Duodenal mucosa (tissue), 2 donors: Measurements from ENCODE around the gene OTP.
A peak's percentile ranks its signal among the peaks of the same experiment; 100 is the strongest.
"Not testable (repeated sequence)": the region's sequence is repeated elsewhere in the genome, so short reads cannot be mapped to it uniquely, and the experiment has no call there.

Experiments
- H3K27ac ChIP-seq: one replicate; pipeline ENCODE4 v1.7.0; 2013; ENCODE audit warnings: low read depth, low read length
- H3K27me3 ChIP-seq, 2 donors: one replicate each; pipeline ENCODE4 v1.7.0; 2013; ENCODE audit warnings: low read length in 2 of 2, control low read depth in 1 of 2; ENCODE audit not compliant: insufficient read depth in 2 of 2, control insufficient read depth in 1 of 2
- H3K36me3 ChIP-seq, 2 donors: one replicate each; pipeline ENCODE4 v1.7.0; 2013; ENCODE audit warnings: low read length in 2 of 2, control low read depth in 1 of 2; ENCODE audit not compliant: insufficient read depth in 2 of 2, control insufficient read depth in 1 of 2
- H3K4me1 ChIP-seq, 2 donors: one replicate each; pipeline ENCODE4 v1.7.0; 2013; ENCODE audit warnings: low read length in 2 of 2, control low read depth in 1 of 2; ENCODE audit not compliant: insufficient read depth in 2 of 2, control insufficient read depth in 1 of 2
- H3K4me3 ChIP-seq, 2 donors: one replicate each; pipeline ENCODE4 v1.7.0; 2013; ENCODE audit warnings: low read length in 2 of 2, low read depth in 1 of 2
- H3K9ac ChIP-seq, 2 donors: one replicate each; pipeline ENCODE4 v1.7.0; 2013; ENCODE audit warnings: low read length in 2 of 2, low read depth in 1 of 2
- H3K9me3 ChIP-seq, 2 donors: one replicate each; pipeline ENCODE4 v1.7.0; 2013; ENCODE audit warnings: low read length in 2 of 2, control low read depth in 1 of 2; ENCODE audit not compliant: control insufficient read depth in 1 of 2

OTP gene

DNA sequence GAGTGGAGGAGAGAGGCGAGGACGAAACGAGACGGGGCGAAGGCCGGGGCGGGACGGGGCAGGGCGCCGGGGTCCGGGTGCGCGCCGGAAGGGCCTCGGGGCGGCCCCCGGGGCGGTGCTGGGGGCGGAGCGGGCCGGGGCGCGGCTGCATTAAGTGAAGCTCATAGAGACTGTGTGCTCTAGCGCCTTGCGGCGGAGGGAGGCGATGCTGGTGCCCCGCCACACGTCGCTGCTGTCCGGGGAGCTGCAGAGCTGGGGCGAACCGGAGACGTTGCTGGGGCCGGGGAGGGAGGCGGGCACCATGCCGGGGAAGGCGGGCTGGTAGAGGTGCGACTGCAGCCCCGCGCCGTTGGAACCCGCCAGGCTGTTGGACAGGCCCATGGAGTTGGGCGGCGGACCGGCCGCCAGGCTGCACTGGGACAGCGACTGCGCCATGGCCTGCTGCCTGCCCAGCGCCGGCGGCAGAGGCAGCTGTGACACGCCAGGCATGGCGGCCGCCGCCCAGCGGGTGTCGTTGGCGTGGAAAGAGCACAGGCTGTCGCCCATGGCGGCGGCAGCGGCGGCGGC lies 8.3 kb downstream of the OTP start:
- H3K36me3 ChIP-seq, result no peaks in the 10 kb centered on the region
- no peak overlapping the region for H3K9ac ChIP-seq
- peak overlapping the region; percentile 67 to 70 for H3K4me3 ChIP-seq
- no peaks in the 10 kb centered on the region for H3K9me3 ChIP-seq
- H3K27me3 ChIP-seq, result peaks cover 56 to 82% of the 10 kb centered on the region in 2 donors
- H3K27ac ChIP-seq, result no peak overlapping the region
- H3K4me1 ChIP-seq, result peaks cover 6 to 19% of the 10 kb centered on the region in 2 donors

DNA sequence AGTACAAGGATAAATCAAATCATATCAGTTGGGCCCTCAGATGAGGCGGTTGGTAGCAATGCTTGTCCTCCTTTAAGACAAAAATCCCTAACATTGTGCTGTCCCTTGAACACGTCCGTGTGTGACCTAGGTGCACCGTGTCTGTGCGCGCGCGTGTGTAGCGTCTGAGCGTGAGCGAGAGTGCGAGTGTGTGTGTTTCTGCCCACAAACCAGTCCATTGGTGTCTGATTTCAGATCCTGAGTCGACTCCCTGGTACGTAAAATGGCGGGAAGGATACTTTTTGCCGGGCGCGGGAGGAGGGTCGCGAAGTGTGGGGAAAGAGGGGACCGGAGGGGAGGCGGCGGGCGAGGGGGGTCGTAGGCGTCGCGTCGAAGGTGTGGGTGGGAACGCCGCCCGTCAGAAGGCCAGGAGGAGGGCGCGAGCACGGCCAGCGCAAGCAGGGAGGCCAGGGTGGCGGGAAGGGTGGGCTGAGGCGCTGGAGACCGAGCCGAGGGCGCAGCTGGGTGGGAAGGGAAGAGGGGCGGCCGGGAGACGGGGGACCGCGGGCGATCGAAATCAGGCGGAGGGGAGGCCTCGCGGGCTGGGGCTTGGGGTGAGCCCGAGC lies 8.9 kb downstream of the OTP start:
- Histone ChIP-seq H3K4me1 (peaks cover 6 to 19% of the 10 kb centered on the region in 2 donors), H3K27ac (no peak overlapping the region), H3K4me3 (peak overlapping the region in 1 of 2 donors; percentile 70), H3K36me3 (no peaks in the 10 kb centered on the region), H3K27me3 (peaks cover 56 to 83% of the 10 kb centered on the region in 2 donors), H3K9me3 (no peaks in the 10 kb centered on the region), H3K9ac (no peak overlapping the region)

GRCh38 chr5:77628840-77629508 lies 9.5 kb downstream of the OTP start:
- H3K36me3 ChIP-seq, result no peaks in the 10 kb centered on the region
- peaks cover 57 to 84% of the 10 kb centered on the region in 2 donors for H3K27me3 ChIP-seq
- no peak overlapping the region for H3K27ac ChIP-seq
- H3K4me3 ChIP-seq, result peak overlapping the region in 1 of 2 donors; percentile 70
- H3K9ac ChIP-seq, result no peak overlapping the region
- H3K4me1 ChIP-seq, result peaks cover 6 to 19% of the 10 kb centered on the region in 2 donors
- no peaks in the 10 kb centered on the region for H3K9me3 ChIP-seq

DNA sequence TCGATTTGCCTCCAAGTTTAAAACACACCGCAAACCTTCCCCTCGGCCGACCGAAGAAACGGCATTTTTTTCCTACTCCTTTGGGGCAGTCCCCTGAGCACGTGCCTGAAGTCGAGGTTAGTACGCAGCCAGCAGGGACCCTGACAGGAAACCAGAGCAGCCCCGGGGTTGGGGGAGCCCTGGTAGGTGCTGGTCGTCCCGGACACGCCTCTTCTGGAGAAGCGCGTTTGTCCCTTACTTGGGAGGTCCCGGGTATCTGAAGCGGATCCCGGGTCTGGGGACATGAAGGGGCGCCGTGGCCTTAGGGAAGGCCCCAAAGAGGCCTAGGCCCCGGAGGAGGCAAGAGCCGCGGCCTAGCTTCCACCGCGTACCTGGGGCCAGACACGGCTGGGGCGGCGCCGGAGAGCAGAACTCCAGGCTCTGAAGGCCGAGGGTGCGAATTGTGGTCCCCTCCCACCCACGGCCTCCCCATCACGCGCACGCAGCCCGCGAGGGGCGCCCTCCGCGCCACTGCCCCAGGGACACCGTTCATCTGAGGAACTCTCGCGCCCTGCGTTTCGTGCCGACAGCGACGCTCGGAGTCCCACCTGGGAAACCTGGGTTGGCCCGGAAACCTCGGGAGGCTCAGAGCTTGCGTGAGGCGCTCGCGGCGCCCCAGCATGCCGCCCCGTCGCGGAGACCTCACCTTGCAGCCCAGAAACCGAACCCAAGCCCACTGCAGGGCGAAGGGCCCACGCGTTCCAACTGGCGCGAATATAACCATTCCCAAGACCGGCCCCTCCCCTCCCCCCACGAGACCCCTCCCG lies 10.4 kb downstream of the OTP start:
- Histone ChIP-seq H3K36me3 (no peaks in the 10 kb centered on the region), H3K9ac (no peak overlapping the region), H3K4me1 (peaks cover 6 to 19% of the 10 kb centered on the region in 2 donors), H3K4me3 (no peak overlapping the region), H3K27ac (no peak overlapping the region), H3K27me3 (peaks cover 59 to 85% of the 10 kb centered on the region in 2 donors), H3K9me3 (no peaks in the 10 kb centered on the region)

- peaks cover 28 to 55% of the 10 kb centered on the region in 2 donors for H3K27me3 ChIP-seq
- H3K4me3 ChIP-seq, result no peak overlapping the region
- no peak overlapping the region for H3K27ac ChIP-seq
- H3K9ac ChIP-seq, result no peak overlapping the region
- no peaks in the 10 kb centered on the region for H3K9me3 ChIP-seq
- H3K36me3 ChIP-seq, result no peaks in the 10 kb centered on the region
- no peaks in the 10 kb centered on the region for H3K4me1 ChIP-seq
Observed at GRCh38 chr5:77623203-77623740, 15.2 kb downstream of the OTP start.

GRCh38 chr5:77621440-77621839 lies 17.1 kb downstream of the OTP start:
- peaks cover 13 to 38% of the 10 kb centered on the region in 2 donors for H3K27me3 ChIP-seq
- no peak overlapping the region for H3K4me3 ChIP-seq
- H3K4me1 ChIP-seq, result no peaks in the 10 kb centered on the region
- no peak overlapping the region for H3K9ac ChIP-seq
- H3K9me3 ChIP-seq, result no peaks in the 10 kb centered on the region
- H3K36me3 ChIP-seq, result no peaks in the 10 kb centered on the region
- H3K27ac ChIP-seq, result no peak overlapping the region

- Histone ChIP-seq H3K9me3 (no peaks in the 10 kb centered on the region), H3K9ac (no peak overlapping the region), H3K4me1 (no peaks in the 10 kb centered on the region), H3K36me3 (no peaks in the 10 kb centered on the region), H3K27ac (no peak overlapping the region), H3K27me3 (peaks cover 9 to 33% of the 10 kb centered on the region in 2 donors), H3K4me3 (no peak overlapping the region)
Observed at GRCh38 chr5:77620405-77620804, 18.1 kb downstream of the OTP start.

DNA sequence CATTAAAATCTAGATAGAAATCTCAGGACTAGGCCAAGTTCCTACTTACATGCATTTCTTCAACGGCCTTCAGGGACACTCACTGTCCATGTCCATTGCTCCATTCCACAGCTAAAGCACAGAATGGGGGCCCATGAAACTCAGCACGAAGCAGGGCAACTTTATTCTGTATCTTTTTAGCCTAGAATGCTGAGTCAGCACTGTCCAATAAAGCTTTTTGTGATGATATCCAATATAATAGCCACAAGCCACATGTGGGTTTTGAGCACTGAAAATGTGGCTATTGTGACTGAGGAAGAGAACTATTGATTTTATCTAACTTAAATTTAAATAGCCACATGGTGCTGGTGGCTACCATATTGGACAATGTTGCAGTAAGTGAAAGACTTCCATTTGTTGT lies 21.6 kb downstream of the OTP start:
- Histone ChIP-seq H3K36me3 (no peaks in the 10 kb centered on the region), H3K9ac (no peak overlapping the region), H3K27me3 (peaks cover 4 to 5% of the 10 kb centered on the region in 2 donors), H3K4me3 (no peak overlapping the region), H3K9me3 (no peaks in the 10 kb centered on the region), H3K27ac (no peak overlapping the region), H3K4me1 (no peaks in the 10 kb centered on the region)

DNA sequence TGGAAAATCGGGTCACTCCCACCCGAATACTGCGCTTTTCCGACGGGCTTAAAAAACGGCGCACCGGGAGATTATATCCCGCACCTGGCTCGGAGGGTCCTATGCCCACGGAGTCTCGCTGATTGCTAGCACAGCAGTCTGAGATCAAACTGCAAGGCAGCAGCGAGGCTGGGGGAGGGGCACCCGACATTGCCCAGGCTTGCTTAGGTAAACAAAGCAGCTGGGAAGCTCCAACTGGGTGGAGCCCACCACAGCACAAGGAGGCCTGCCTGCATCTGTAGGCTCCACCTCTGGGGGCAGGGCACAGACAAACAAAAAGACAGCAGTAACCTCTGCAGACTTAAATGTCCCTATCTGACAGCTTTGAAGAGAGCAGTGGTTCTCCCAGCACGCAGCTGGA lies 29.6 kb downstream of the OTP start:
- H3K9me3 ChIP-seq, H3K27me3 ChIP-seq, H3K27ac ChIP-seq, H3K4me3 ChIP-seq, H3K36me3 ChIP-seq, H3K9ac ChIP-seq, H3K4me1 ChIP-seq: not testable (repeated sequence)

- Histone ChIP-seq H3K27ac (no peak overlapping the region), H3K27me3 (peaks cover 0 to 4% of the 10 kb centered on the region in 2 donors), H3K4me1 (no peaks in the 10 kb centered on the region), H3K36me3 (no peaks in the 10 kb centered on the region), H3K9me3 (no peaks in the 10 kb centered on the region), H3K4me3 (no peak overlapping the region), H3K9ac (no peak overlapping the region)
Observed at GRCh38 chr5:77607324-77607723, 31.2 kb downstream of the OTP start.
